Activated T-cell treated with anti-CD3 and anti-CD28 coated beads for 4 hours (primary cell): ENCODE data around the gene INF2.
"Not testable (repeated sequence)": the region's sequence is repeated elsewhere in the genome, so short reads cannot be mapped to it uniquely, and the experiment has no call there.

Experiments used
- DNase-seq: peaks from one replicate; pipeline ENCODE4 v3.0.0-alpha.2; 2020

INF2 gene

DNA sequence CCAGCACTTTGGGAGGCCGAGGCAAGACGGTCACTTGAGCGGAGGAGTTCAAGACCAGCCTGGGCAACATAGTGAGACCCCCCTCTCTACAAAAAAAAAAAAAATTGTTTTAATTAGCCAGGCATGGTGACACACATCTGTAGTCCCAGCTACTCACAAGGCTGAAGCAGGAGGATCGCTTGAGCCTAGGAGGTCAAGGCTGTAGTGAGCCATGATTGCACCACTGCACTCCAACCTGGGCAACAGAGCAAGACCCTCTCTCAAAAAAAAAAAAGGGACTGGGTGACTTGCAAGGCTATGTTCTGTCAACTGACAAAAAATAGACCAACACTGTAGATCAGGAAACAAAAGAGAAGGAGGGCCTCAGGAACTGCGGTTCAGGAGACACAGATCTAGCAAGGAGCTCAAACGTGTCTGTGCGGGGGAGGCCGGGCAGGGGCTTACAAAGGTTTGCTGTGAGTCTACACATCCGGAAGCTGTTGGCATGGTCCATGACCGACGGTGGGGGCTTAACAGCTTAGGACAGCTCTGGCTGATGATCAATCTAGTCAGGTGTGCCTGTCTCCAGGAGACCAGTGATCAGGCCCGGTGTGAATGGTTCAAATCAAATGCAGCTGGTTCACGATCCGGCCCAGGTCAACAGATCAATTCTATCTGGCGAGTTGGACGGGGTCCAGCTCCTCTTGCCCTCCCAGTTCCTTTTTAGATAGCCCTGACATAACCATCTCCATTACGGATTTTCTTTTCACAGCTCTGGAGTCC lies 31.7 kb upstream of the INF2 start:
- no peak for DNase-seq

DNA sequence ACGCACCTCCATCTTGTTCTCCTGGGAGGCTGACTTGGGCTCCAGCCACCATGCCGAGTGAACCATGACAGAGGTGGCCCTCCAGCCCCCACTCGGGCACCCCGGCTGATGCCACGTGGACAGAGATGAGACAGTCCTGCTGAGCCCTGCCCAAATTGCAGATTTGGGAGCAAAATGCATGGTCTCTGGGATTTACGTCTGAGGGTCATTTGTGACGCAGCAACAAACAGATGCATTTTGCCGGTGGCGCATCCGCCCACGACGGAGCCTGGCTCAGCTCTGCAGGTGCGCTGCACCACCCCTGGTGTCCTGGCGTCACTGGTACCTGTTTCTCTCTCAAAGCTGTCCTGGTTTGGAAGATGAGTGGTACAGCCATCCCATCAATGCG lies 31.1 kb upstream of the INF2 start:
- DNase-seq: no peak

DNA sequence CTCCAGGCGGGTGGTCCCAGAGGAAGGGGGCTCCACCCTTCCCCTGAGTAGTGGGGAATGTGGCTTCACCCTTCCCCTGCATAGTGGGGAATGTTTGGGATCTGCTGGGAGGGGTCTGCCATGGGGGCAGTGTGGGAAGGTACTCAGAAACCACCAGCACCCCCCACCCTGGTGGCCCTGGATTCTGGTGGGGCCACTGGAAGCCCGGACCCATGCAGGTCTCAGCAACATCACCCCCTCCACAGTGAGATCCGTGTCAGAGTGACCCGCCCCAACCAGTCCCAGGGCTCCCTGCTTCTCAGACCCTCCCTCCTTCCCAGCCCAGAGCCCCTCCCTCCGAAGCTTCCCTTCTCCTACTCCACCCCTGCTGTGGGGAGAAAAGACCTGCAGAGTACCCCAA lies 30.3 kb upstream of the INF2 start:
- DNase-seq: no peak

DNA sequence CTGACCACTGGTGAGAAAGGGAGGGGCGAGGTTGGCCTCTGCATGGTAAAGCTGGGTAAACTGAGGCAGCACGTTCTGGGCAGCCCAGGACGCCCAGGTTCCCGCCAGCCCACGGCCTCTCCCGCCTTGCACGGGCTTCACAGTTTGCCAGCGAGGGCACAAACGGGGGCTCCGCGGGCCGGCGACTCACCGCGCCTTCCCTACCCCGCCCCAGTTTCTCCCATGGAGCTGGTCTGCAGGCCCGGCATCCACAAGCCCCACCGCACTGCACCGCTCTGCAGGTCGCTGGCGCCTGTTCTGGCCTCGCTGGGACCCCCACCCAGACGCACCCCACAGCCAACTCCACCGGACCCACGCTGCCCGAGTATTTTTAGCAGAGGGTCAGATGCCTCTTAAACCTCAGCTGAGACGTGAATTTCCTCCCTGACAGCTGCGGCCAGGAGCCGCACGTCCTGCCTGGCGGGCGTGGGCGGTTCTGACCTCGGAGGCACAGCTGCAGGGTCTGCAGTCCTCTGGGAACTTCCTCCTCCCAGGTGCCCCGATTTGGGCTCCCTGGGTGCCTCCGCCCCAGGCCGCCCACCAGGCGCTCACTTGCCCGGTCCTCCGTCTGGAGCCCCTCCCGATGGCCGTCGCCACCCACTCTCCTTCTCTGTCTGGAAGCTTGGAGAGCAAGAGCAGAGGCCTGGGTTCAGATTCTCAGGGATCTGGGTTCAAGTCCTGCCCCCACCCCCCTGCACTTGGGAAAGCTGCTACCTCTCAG lies 29.5 kb upstream of the INF2 start:
- DNase-seq: no peak

DNA sequence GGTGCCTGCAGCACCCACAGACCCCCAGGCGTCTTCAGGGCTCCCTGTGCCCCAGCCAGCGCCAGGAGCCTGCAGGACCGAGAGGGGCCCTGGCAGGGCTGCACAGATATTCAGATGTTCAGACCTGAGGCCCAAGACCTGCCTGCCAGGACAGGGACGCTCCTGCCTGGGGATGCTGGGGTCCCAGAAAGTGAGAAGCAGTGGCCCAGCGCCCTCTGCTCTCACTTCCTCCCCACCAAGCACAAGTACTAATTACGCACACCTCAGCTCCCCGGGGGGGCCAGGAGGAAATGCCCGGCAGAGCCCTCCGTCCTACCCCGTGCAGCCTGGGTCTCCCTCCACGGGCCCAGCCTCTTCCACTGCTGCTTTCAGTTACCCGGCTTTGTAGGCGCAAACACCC lies 28.8 kb upstream of the INF2 start:
- DNase-seq: no peak

DNA sequence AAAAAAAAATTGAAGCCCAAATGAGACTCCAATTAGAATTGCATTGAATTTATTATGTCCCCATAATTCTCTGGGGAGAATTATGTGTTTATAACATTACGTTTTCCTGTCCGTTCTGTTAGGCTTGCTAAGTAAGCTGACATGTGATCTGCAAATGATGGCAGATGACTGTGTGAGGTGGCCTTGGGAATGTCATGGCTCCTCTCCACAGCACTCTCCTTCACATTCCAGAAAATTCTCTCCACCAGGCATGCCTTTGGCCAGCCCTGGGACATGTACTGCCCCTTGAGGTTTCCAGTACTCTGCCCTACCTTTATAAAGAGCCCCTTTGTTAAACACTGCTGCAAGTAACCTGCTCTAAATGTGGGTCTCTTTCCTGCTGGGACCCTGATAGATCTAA lies 28.3 kb upstream of the INF2 start:
- DNase-seq: no peak

DNA sequence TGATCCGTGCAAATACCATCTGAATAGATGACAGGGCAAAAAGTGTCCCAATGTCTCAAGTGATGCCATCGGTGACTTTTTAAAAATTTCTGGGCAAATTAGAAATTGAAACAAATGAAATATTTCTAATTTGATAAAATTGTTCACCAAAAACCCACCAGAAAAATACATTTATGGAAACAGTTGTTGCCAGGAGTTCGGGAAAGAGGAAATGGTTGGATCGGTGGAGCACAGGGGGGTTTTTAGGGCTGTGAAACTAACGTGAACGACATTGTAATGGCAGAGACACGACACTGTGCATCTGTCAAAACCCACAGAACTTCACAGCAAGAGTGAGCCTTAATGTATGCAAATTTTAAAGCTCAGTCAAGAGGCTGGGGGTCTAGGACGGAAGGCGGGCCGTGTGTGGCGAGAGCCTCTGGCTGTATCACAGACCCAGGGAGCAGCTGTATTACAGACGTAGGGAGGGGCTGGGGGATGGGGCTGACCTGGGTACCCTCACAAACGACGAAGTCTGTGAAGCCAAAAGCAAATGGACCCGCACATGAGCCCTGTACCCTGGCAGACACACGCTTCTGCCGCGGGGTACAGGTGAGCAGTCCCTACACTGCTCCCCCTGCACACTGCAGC lies 27.8 kb upstream of the INF2 start:
- DNase-seq: not testable (repeated sequence)

DNA sequence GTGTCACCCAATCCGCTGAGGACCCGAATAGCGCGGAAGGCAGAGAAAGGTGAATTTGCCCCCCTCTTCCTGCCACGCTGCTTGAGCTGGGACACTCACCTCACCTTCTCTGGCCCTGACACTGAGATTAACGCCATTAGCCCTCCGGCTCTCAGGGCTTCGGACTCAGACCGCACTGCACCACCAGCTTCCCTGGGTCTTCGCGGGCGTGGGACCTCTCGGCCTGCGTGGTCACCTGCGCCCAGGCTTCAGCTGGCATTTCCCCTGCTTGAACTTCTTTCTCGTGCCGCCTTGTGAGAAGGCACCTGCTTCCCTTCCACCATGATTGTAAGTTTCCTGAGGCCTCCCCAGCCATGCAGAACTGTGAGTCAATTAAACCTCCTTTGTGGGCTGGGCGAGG lies 26.9 kb upstream of the INF2 start:
- DNase-seq: not testable (repeated sequence)

DNA sequence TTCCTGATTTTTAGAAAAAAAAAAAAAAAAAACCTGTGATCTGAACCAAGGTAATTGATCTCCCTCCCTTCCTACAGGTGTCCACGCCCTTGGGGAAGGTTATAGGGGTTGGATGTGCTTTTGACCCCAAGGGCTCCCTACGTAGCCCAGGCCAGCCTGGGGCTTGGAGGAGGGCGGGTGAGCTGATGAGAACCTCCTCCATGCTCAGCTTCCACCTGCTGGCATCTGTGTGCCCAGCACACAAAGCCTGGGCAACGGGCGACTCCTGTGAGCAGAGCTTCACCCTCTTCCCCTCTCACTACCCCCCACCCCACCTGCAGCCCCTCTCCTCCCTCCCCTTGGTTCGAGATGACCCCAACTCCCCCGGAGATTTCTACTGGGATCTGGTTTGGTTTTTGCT lies 25.3 kb upstream of the INF2 start:
- no peak for DNase-seq

DNA sequence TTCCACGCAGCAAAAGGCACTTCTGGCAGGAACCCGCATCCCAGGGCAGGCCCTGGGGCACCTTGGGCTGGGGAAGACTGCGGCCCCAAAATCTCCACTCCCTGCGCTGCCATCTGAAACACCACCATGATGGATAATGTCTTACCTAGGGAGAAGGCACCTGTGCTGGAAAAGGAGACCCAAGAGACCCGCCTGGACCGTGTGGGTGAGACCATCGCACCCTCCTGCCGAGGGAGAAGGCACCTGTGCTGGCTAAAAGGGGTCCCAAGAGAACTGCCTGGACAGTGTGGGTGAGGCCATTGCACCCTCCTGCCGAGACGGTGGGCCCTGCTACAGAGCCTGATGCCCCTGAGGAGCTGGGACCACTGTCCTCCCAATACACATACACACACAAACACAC lies 24.8 kb upstream of the INF2 start:
- no peak for DNase-seq

DNA sequence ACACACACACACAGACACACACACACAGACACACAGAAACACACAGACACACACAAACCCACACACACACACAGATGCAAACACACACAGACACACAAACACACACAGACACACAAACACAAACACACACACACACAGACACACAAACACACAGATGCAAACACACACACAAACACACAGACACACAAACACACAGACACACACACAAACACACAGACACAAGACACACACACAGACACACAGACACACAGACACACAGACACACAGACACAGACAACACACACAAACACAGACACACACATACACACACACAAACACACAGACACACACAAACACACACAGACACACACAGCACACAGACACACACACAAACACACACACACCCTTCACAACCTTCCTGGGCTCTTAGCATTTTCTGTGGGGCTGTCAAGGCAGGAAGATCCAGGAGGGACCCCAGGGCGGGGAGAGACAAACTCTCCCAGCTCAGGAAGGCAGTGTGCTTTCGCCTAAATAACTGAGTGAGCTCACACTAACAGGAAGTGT lies 24.2 kb upstream of the INF2 start:
- DNase-seq: no peak

DNA sequence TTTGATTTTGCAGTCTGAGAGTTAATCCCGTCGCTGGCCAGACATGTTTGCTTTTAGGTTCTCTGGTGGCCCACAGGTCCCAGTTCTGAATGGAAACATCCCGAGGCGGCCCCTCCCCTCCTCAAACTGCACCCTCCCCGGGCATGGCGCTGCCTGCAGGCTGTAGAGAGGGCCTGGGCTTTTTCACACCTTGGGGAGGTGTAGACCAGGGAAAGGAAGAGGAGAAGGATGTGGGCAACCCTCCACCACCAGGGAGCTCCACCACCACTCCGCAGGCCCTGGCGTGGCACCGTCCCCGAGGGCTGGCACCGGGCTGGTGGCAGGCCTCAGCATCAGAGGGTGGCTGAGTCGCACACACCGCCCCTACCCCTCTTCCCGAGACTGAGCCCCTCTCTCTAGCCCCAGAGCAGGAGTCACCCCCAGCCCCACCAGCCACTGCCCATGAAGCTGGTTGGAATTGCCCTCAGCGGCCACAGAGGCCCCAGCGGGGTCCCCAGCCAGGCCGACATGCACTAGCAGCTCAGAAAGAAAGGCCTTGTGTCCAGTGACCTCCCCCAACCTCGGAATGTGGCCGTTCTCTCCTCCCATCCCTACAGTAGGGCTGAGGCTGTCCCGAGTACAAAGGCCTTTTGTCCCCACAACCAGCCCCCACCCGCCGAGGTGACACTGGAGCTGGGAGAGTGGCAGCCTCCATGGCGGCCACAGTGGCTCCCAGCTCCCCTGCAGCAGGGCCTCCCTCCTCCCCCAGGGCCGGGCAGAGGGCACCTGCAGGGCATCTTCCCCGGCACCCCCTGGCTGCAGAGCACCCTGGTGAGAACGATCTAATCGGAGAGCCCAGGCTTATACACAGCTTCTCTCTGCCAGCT lies 23.5 kb upstream of the INF2 start:
- no peak for DNase-seq

DNA sequence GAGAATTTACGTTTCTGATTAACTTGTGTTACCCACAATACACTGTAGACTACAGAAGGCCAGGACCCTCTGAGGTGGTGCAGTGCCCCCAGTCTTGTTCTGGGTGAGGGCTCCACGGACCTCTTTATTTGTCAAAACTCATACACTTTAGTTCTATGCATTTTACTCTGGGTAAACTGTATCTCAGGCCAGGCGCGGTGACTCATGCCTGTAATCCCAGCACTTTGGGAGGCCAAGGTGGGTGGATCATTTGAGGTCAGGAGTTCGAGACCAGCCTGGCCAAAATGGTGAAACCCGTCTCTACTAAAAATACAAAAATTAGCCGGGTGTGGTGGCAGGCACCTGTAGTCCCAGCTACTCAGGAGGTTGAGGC lies 22.9 kb upstream of the INF2 start:
- DNase-seq: not testable (repeated sequence)

DNA sequence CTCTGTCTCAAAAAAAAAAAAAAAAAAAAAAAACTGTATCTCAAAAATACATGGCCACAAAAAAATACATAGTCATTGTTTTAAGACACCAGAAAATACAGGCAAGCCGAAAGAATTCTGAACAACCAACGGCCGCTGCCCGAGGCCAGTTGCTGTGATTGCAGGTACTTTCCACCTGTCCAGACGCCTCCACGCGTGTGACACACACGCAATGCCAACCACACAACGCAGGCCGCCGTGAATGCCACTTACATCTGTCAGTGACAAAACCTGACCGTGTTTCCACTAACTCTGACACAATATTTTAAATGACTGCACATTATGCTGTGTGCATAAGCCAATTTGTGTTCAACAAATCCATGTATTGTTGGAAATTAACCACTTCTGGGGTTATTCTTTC lies 22.4 kb upstream of the INF2 start:
- no peak for DNase-seq

DNA sequence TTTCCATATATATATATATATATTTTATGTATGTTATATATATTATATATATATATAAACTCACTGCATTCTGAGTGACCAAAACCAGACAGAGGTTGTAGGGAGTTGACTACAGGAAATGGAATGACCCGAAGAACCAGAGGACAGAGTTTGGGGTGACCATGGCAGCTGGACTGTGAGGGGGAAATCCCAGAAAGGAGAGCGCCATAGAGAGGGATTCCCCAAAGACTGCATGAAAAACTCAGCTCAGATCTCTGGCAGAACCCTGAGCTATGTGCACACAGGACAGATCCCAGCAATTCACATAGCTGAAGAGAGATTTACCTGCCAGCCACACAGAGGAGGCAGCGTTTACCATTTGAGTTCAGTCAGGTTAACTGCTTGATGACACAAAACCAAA lies 19.7 kb upstream of the INF2 start:
- DNase-seq: no peak

DNA sequence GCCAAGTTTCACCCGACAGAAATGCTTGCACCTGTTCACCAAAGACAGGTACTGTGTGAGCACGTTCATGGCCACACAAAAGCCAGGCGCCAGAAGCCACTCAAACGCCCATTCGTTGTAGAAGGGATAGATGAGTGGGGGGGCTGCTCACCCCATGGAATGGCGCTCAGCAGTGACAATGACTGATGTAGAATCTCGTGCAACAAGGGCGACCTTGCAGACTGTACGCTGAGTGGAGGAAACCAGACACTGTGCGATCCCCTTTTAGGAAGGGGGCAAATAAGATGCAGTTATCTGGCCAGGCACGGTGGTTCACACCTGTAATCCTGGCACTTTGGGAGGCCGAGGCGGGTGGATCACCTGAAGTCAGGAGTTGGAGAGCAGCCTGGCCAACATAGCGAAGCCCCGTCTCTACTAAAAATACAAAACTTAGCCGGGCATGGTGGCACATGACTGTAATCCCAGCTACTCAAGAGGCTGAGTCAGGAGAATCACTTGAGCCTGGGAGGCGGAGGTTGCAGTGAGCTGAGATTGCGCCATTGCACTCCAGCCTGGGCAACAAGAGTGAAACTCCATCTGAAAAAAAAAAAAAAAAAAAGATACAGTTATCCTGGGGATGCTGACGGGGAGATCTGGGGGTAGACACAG lies 18.0 kb upstream of the INF2 start:
- DNase-seq: not testable (repeated sequence)

DNA sequence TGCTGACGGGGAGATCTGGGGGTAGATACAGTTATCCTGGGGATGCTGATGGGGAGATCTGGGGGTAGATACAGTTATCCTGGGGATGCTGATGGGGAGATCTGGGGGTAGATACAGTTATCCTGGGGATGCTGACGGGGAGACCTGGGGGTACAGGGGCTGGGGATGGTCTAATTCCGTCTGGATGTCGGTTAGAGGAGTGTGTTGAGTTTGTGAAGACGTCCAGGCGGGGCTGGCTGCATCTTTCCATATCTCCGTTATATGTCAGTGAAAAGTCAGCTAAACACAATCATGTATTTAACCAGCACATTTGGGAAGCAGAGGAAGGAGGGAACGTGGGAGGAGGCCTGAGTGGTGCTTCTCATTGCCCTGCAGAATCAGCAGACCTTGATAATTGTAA lies 17.3 kb upstream of the INF2 start:
- not testable (repeated sequence) for DNase-seq

DNA sequence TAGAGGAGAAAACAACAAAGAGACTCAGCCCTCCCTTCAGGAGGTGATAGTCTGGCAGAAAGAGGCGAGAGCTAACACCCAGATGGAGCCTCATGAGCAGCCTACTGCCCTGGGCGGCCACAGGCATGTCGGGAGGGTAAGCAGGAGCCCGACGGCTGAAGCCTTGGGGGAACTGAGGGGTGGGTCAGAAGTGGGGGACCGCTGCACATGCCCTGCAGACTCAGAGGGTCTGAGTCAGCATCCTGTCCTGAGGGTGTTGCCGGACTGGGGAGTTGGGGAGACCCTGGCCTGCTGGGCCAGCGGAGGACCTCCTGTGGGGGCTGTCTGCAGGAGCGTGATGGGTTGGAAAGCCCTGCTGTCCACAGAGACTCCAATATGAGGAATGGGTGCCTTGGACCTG lies 15.9 kb upstream of the INF2 start:
- DNase-seq: no peak

DNA sequence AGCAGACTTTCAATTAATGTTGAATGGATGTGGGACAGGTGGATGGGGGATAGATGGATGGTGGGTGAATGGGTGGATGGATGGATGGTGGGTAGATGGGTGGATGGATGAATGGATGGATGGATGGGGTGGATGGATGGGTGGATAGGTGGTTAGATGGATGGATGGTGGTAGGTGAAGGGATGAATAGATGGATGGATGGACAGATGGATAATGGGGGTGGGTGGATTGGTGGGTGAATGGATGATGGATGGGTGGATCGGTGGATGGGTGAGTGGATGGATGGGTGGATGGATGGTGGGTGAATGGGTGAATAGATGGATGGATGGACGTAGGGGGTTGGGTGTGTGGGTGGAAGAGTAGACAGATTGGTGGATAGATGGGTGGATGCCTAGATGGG lies 14.0 kb upstream of the INF2 start:
- DNase-seq: no peak

DNA sequence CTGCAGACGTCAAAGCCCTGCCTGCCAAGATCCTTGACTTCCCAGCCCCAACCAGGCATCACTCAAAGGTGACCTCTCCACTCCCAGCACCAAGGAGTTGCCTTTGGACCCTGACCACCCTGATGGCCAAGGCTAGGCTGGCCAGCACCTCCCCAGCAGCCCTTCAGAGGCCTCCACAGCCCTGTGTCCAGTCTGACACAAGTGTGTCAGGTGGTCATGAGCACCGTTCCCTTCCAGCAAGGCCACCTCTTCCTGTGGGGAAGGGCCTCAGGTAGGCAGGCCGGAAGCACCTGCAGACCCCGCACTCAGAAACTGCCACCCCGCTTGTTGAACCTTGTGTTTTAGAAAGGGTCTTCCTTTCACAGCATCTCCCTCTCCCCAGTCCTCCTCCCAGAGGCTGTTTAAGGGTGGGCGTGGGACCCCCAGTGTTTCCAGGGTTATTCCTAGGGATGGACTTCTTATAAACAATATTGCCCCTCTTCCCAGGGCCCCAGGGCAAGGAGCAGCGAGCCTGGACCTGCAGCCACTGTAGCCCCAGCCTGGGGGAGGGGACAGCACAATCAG lies 13.2 kb upstream of the INF2 start:
- no peak for DNase-seq

DNA sequence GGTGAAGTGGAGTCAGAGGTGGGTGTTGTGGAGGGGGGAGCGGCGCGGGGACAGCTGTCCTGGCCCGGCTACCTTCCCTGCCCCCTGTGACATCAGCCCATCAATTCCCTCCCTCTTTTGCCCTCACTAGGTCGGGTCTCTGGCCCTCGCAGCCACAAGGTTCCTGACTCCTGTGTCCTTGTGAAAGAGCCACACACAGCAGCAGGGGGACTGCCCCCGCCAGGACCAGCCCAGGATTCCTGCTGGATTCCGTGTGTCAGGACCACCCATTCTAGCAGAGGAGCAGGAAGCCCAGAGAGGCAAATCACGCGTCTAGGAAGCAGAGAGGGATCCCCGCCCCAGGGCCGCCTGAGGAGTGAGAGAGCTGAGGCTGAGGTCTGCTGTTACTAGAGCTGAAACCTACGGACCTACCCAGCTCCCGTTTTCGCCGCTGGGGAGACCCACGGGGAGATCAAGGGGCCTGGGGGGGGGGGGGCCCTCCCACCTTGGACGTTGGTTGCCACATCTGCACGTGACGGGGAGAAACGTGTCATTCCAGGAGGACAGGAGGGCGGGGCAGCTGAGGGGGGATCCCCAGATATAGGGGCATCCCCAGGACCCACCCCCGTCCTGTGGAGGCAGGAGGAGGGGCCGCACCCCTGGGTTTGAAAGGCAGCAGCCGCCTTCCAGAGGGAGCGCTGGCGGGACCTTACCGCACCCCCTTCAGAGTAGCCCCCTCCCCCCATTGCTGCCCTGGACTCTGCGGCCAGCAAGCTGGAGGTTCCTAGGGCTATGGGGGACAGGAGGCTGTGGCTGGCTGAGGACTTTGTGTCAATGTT lies 12.5 kb upstream of the INF2 start:
- peak; percentile 36 for DNase-seq
